NCI-H345 (cell line): ENCODE data around the gene CYLD.
A peak's percentile ranks its signal among the peaks of the same experiment; 100 is the strongest.

ENCODE experiments used
- DNase-seq: peaks from one replicate; lab custom pipeline; 2025; lab: John Stamatoyannopoulos, UW

The CYLD gene

DNA sequence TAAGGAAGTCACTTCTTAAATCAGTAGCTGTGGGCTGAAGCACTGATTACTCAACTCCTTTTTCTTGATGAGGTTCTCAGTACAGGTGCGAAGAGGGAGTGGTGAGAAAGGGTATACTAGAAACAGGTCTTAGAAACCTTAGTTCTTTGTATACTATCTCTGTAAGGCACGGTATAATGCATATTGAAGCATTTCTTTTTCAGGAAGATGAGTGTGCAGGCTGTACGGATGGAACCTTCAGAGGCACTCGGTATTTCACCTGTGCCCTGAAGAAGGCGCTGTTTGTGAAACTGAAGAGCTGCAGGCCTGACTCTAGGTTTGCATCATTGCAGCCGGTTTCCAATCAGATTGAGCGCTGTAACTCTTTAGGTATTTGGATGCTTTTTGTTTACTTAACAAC is 39.2 kb downstream of the CYLD start:
- no peak for DNase-seq

DNA sequence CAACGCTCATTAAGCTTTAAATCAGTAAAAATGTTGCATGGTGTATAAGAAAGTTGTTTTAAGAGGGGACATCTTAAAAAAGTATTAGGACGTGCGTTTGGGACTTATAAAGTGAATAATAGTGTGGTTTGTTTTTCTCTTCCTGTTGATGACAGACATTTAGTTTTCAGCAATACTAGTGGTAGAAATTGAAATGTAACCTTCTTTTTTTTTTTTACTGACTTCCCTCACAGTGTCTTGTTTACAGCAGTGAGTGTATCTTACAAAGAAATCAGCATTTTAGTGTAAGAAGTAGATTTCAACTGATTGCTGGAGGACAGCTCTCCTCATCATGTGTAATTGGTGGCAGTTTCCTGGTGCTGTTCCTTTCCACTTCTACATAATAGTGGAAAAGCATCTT is 39.6 kb downstream of the CYLD start:
- DNase-seq = no peak

DNA sequence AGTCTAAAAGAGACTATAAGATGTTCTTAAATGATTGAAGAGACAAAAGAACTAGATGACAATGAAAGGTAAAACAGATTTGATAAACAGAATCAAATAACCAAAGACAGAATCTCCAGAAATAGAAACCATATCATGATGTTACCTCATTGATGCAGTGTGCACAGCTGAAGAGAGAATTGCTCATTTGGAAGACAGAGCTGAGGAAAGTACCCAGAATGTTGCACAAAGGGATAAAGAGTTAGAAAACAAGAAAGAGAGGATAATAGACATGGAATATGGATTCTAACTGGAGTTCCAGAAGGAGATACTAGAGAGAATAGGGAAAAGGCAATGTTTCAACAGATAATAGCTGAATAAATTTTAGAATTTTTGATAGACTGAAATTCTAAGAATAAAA is 47.9 kb downstream of the CYLD start:
- no peak for DNase-seq

DNA sequence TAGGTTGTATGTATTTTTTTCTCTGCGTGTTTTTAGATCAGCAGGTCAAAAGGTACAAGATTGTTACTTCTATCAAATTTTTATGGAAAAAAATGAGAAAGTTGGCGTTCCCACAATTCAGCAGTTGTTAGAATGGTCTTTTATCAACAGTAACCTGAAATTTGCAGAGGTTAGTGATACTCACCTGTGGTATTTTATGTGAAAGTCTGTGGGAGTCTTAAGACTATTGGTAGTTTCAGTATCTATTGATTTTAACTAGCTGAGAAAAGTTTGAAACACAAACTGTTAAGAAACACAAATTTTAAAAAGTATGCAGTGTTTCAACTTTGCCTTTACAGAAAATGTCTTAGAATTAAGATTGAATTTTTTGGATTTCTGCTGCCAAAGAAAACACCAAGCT is 49.6 kb downstream of the CYLD start:
- no peak for DNase-seq

DNA sequence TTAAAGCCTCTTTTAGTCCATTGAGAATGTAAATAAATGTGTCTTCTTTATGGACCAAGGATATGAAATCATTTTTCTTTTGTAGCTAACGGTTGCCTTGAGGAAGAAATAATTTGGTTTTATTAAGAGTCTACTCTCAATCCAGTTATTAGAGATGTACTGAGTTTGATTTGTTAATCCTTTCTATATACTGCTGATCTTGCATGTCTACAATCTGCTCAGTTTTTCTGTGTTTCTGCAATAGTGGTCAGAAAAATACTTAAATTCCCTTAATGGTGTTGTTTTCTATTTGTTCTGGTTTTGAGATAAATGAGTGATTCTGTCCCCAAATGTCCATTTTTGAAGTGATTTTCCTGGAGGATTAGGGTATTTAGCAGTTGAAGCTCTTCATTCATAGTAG is 54.9 kb downstream of the CYLD start:
- no peak for DNase-seq

DNA sequence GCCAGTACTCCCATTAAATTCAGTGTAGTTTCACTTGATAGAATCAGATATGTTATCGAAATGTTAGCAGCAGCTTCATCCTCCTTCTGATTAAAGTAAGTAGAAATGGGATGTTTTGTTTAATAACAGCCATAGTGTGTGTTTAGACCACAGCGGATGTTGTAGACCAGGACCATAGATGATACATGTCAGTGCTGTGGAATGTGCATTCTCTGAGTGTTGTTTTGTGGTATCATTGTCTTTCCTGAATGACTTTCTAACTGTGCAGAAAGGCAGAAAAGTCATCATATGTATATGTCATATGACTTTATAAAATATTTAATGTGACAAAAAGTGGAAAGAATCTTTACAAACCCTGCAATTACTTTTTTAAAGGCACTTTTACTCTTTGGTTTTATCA is 55.6 kb downstream of the CYLD start:
- DNase-seq = no peak

DNA sequence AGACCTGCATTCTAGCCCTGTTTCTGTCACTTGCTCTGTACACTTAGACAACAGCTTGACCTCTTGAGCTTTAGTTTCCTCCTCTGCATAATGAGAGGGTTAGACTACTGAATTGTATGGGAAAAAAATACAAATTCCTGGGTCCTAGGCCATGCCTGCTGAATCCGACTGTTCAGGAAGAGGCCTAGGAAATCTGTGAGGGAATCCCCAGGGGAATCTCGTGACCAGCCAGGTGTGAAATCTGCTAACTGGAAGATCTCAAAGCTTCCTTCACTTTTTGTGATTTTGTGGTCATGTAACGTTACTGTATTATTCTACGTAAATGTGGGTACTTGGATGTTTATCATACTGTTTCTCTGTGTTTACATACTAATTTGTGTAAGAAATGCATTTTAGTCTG is 58.2 kb downstream of the CYLD start:
- DNase-seq = no peak

DNA sequence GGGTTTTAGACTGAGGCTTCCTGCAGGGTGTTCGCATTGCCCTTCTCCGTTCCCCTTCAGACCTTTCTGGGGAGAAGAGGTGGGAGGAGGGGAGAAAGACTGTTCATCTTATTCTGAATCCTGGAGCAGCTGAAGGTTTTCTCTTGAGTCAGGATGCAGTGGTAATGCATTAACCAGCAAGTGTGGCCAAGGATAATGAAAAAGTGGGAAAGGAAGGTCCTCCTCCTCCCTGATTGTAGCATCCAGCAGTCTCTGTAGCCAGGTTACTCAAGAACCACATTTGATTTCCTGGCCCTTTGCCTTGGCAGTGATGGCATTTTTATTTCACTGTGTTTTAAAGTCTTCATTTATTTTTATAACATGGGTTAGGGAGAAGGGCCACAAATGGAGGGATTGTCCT is 59.1 kb downstream of the CYLD start:
- DNase-seq = no peak

DNA sequence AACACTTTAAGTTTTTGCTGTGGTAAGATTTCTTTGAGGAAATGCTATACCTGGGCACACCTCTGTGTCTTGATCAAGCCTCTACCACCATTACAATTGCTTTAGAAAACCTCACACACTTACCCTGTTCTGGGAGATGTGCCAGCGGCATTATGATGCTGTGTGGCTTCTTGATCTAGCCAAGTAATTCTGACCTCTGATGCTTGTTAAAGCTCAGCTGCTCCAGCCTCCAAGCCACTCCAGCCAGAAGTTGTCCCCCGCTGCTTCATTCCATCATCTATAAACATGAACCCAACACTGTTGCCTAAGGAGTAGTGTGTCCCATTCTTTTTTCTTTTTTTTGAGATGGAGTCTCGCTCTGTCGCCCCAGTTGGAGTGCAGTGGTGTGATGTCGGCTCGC is 60.1 kb downstream of the CYLD start:
- no peak for DNase-seq

DNA sequence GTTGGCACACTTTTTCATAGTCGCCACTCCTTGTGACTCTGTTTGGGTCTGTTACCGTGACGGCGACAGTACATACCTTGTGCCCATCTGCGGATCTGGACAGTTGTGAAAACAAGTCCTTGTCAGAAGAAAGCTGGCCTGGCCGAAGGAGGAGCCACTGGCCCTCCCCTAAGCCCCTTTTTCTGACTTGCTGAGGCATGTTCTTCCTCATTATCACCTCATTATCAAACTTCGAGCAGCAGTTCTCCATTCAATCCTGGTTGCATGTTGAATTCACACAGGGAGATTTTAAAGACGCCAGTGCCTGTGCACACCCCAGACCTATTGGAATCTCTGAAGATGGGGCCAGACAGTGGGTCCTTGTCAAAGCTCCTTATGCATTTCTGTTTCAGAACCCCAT is 61.1 kb downstream of the CYLD start:
- DNase-seq = no peak

DNA sequence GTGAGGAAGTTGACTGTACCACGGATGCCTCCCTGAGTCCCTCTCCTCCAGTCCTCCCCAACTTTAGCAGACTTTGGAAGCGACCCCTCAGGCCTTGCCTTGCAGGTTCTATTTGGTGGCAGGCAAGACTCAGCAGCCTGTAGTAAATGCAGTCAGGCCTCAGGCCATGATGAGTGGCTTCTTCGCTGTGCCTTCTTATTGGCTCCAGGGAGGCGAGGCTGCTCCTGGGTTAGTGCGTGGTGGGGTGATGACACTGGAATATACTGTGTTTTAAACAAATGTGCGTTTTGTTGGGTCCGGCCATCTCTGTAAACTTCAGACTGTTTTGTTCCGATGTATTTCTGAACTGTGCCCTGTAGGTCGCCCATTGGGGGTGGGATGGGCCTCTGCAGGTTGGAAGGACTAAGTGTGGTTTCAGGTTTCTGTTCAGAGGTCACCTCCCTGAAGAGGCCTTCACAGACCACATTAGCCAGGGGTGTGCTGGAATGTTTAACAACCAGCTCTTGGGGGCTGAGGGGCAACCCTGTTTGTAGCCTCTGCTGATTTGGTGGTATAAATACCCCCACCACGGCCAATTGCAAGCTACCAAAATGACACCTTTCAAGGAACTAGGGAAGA is 62.5 kb downstream of the CYLD start:
- no peak for DNase-seq

DNA sequence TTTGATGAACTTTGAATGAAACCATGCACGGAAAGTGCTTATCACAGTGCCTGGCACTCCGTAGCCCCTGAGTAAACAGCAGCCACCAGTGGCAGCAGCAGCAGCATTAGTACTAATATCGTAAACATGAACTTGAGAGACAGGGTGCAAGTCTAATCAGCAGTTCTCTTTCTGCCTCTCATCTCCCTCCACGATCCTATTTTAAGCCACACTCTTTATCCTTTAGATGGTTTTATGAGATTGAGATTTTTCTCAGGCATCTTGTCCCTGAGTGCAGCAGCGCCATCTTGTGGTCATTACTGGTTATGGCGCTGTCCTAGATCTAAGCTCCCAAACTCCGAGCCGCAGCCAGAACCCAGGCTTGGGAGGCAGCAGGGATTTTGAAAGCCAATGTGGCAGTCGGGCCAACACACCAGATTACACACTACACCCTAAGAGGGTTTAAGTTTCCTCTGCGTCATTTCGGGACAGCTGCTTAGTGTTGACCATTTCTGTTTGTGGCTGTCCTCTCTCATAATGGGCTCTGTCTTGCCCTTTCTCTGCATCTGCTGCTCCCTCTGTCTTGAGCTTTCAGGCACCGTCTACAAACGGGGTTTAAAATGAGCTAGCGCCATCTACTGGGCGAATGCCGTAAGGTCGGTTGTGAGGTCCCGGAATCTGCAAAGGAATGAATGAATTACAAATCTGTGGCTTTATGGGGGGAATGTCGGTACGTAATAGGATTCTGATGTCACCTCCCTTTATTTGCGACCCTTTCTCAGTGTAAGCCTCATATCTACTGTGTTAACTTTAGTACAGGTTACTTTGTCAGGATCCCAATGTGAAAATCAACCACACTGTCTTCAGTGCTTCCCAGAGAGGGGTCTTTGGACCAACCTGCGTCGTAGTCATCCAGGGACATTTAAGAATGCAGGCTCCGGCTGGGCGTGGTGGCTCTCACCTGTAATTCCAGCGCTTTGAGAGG is 64.5 kb downstream of the CYLD start:
- peak; percentile 79 for DNase-seq

DNA sequence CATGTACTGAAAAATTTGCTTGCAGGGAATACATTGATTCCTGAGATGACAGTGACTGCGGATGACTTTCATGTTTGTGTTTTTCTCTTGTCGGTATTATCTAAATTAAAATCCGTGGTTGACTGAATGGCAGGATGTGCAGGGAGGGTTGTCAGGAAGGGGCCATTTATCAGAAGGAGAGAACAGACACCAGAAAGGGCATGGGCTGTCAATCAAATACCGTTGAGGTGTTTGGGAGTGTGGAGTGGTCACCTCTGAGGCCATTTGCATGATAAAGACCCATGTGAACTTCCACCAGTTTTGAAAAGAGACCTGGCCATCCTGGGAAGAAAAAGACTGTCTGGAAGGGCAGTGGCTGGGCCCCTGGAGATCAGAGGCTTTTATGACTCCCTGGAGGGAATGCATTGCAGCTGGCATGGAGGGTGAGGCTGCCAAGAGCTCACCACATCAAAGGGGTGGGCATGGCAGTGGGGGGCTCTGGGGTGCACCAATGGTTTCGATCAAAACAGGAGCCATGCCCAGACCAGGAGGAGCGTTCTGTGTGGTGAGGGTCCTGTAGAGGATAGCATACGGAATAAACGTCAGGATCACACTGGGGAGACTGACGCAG is 67.1 kb downstream of the CYLD start:
- no peak for DNase-seq

DNA sequence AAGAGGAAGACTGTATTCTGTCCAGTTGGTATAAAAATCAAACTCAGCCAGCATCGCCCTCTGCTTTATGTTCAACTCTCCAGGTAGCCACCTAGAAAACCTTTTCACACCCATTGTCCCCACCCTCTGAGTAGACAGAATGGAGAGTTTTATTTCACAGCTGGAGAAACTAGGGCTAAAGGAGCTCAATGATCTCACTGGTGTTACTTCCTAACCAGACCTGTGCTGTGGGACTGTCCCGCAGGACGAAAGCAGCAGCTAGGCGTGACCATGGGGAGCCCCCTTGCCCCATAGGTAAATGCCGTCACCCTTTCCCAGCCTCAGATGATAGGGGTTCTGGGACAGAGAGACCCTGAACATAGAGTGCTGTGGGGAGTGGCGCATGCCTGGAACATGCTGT is 67.7 kb downstream of the CYLD start:
- no peak for DNase-seq

DNA sequence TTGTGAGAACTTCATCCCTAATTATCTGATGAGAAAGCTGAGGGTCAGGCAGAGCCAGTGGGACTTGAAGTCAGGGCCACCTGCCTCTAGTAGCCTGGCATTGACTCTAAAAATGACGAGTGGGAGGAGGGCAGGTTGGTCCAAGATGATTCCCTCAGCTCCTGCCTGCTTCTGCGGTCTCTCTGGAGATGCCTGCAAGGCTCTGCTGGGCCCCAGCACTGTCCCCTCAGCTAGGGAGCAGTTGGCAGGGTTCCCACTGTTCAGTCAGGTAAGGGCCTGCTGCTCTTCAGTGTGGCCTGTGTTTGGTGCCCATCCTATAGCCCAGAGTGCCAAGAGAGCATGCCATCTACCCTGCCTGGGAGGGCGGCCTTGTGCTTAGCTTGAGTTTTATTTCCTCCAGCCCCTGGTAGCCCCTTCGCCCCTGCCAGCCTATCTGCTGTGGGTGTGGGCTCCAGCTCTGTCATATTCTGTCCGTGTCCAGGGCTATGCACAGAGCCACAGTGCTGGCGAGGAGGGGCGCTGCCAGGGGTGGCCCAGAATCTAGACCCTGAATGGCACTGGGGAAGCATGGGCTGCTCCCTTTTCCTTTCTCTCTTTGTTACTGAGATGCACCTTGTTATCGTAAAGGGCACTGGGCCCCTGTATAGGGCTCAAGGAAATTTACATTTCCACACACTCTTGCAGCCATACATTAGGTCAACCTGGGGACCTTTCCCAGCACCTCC is 68.5 kb downstream of the CYLD start:
- DNase-seq = no peak

DNA sequence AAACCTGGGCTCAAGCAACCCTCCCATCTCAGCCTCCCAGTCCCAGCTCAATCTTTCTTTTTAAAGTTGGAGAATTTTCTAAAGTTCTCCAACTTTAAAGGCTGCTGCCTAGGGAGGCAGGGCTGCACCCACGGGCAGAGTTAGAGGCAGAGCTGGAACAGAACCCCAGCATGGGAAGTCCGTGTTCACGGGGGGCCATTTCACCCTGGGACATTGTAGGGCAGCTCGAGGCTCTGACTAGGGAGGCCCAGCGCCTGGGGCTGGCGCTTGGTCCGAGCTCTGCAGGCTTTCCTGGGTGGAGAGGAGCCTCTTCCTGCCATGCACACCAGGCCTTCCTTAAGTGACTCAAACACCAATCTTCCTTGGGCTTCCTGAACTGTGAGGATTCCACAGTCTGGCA is 70.2 kb downstream of the CYLD start:
- no peak for DNase-seq

DNA sequence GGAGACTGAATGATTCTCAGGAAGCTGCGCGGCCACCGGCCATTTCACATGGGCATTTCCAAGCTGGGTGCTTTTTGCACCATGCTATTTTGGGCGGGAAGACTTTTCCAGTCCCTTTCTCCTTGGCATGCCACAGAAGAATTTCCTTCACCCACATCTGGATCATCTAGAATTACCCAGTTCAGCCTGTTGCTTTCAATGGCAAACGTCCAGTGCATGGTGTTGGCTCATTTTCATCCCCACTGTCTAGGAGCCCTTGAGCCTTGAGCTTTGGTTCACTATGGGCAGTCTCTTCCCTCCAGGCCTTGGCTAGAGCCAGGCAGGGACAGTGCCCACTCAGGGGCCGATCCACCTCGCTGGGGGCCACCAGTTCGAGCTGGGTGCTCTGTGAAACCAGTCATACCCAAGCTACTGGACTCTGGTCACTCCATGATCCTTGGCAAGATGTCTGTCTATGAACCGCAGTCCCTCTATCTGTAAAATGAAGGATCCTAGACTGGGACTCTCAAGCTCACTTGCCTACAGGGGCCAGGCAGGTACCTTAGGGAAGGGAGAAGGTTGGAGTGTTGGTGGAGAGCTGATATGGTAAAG is 71.1 kb downstream of the CYLD start:
- no peak for DNase-seq

DNA sequence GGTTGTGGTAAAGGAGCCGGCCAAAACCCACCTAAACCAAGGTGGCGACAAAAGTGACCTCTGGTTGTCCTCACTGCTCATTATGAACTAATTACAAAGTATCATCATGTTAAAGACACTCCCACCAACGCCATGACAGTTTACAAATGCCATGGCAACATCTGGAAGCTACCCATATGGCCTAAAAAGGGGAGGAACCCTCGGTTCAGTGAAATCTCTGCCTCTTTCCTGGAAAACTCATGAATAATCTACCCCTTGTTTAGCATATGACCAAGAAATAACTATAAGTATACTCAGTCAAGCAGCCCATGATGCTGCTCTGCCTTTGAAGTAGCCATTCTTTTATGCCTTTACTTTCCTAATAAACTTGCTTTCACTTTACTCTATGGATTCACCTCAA is 72.2 kb downstream of the CYLD start:
- DNase-seq = no peak

DNA sequence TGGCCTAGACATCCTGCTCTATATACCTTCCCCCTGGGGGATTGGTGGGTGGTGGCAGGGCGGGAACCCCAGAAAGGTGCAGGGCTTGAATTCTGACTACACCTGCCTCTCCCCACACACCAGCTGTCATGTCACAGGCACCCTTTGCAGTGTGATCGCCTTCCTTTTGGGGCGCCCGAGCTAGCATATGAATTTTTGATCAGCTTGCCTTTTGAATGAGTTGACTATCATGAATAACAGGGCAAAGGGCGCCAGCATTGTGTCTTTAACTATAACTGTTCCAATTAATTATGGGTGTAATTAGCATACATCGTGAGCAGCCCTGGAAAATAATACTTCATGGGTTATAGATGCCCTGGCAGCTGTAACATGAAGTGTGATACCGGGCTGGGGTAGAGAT is 72.7 kb downstream of the CYLD start:
- no peak for DNase-seq

DNA sequence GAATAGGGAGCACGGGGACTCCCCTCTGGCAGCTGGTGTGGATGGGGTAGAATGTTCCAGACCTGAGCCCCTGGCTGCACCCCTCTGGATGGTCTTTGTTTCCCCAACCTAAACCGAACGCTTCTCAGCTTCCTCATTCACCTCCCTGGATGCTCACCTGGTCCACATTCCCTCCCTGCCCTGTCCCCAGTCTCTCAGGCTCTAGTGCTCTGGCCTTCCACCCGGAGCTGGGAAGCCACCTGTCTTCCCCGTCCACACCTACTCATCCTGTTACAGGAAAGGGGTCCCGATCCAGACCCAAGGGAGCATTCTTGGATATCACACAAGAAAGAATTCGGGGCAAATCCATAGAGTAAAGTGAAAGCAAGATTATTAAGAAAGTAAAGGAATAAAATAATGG is 73.5 kb downstream of the CYLD start:
- DNase-seq = no peak

DNA sequence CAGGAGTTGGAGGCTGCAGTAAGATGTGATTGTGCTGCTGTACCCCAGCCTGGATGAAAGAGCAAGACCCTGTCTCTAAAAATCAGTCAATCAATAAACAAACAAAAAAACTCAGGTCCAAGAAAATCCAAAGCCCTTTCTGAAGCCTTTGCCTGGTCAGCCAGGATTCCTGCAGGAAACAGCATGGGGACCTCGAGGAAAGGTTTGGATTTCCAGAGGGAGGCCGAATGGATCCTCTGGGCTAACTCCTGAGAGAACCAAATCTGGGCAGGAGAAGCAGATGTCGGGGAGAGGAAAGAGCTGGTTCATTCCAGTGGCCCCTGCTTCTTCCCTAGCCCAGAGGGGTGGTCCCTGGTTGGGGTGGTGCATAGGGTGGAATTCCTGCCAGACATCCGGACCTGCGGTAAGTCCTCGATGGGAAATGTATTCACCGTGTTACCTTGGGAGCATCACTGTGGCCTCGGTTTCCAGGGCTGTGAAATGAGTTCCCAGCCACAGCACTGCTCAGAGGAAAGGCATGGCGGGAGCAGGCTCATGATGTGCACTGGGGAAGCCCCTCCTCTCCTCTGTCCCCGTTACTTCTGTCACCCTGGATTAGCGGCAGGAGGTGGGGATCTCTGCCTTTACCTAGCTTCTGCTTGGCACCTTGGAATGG is 75.1 kb downstream of the CYLD start:
- no peak for DNase-seq

DNA sequence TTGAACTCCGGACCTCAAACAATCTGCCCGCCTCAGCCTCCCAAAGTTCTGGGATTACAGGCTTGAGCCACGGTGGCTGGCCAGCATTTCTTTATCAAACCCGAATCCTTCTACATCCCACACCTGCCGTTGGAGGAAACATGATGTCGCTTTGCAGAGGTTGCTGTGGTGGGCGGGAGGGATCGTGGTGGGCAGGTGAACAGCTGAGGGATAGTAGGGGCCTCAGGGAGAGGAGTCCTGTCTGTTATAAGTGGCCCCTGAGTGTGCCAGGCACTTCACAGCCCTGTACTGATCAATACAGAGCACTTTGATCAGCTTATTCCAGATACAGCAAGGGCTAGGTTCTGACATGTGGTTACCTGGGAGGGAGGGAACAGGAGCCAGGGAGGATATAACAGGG is 76.5 kb downstream of the CYLD start:
- DNase-seq = no peak
